Umbilical cord (tissue), 2 donors: ENCODE results near the gene COL9A3. TPM values are rescaled to one million over a fixed set of nuclear protein-coding genes. Genes with fewer than 3 reads are reported as not detected.
"Not testable (repeated sequence)": the region's sequence is repeated elsewhere in the genome, so short reads cannot be mapped to it uniquely, and the experiment has no call there.

ENCODE experiments used
- DNase-seq: peaks from one replicate; pipeline ENCODE4 v3.0.0-alpha.2; 2015; ENCODE audit warnings: low spot score
- total RNA-seq: library from RNA; depleted of rRNA; stranded (reverse); fragments of >200 nt; gene quantifications from one replicate; pipeline ENCODE4 v1.2.3, GENCODE V29; 2014; ENCODE audit warnings: low replicate concordance; ENCODE audit not compliant: insufficient read depth

COL9A3 gene
- total RNA-seq, 1 donor from 2014 or later, result 37.1 TPM

- no peak for DNase-seq
These were observed 19.3 kb downstream of the COL9A3 start for GRCh38 chr20:62835931-62836861.

- no peak for DNase-seq
These were observed 20.2 kb downstream of the COL9A3 start for GRCh38 chr20:62836967-62837490.

GRCh38 chr20:62837790-62838127 is 20.9 kb downstream of the COL9A3 start:
- no peak for DNase-seq

- no peak for DNase-seq
These were observed 21.5 kb downstream of the COL9A3 start for GRCh38 chr20:62838128-62838891.

GRCh38 chr20:62839261-62839660 is 22.4 kb downstream of the COL9A3 start:
- DNase-seq, result no peak

GRCh38 chr20:62839816-62840215 is 23.0 kb downstream of the COL9A3 start:
- no peak for DNase-seq

GRCh38 chr20:62840244-62841197 is 23.7 kb downstream of the COL9A3 start:
- DNase-seq, result no peak

GRCh38 chr20:62841705-62842212 is 24.9 kb downstream of the COL9A3 start:
- DNase-seq, result no peak

- no peak for DNase-seq
These were observed 26.8 kb downstream of the COL9A3 start for GRCh38 chr20:62843656-62844055.

GRCh38 chr20:62844182-62844581 is 27.3 kb downstream of the COL9A3 start:
- no peak for DNase-seq

GRCh38 chr20:62845416-62846160 is 28.7 kb downstream of the COL9A3 start:
- DNase-seq, result peak; percentile 94

- peak; percentile 67 for DNase-seq
These were observed 29.5 kb downstream of the COL9A3 start for GRCh38 chr20:62846166-62846890.

GRCh38 chr20:62848917-62849316 is 32.1 kb downstream of the COL9A3 start:
- not testable (repeated sequence) for DNase-seq

- DNase-seq, result no peak
These were observed 32.6 kb downstream of the COL9A3 start for GRCh38 chr20:62849431-62849830.

GRCh38 chr20:62850333-62850974 is 33.6 kb downstream of the COL9A3 start:
- DNase-seq, result no peak

GRCh38 chr20:62852196-62852595 is 35.3 kb downstream of the COL9A3 start:
- DNase-seq, result no peak

GRCh38 chr20:62852841-62853240 is 36.0 kb downstream of the COL9A3 start:
- no peak for DNase-seq

- DNase-seq, result not testable (repeated sequence)
These were observed 36.5 kb downstream of the COL9A3 start for GRCh38 chr20:62853304-62853703.

- DNase-seq, result no peak
These were observed 37.3 kb downstream of the COL9A3 start for GRCh38 chr20:62854121-62854520.
